Fibroblast of lung (primary cell): Measurements from ENCODE around the gene SRP72. TPM values are rescaled to one million over a fixed set of nuclear protein-coding genes. Genes with fewer than 3 reads are reported as not detected.
A peak's percentile ranks its signal among the peaks of the same experiment; 100 is the strongest.
"Not testable (repeated sequence)": the region's sequence is repeated elsewhere in the genome, so short reads cannot be mapped to it uniquely, and the experiment has no call there.

ENCODE experiments used
- DNase-seq, 2 donors: peaks; one replicate each; pipeline versions ENCODE4 v3.0.0 to v3.0.0-alpha.2; 2010; ENCODE audit warnings: low read depth in 2 of 2
- H2AFZ ChIP-seq: 2 replicates; pipeline ENCODE4 v1.5.1; 2012; ENCODE audit warnings: low read length, control low read depth, inconsistent platforms
- H3K27ac ChIP-seq: 2 replicates; pipeline ENCODE4 v1.5.1; 2011; ENCODE audit warnings: low read length, control low read depth; ENCODE audit not compliant: insufficient read depth
- H3K27me3 ChIP-seq: 2 replicates; pipeline ENCODE4 v1.5.1; 2011; ENCODE audit warnings: mild to moderate bottlenecking, low read length; ENCODE audit not compliant: control insufficient read depth, insufficient read depth
- H3K36me3 ChIP-seq: 2 replicates; pipeline ENCODE4 v1.5.1; 2011; ENCODE audit warnings: low read length; ENCODE audit not compliant: control insufficient read depth, insufficient read depth
- H3K4me1 ChIP-seq: 2 replicates; pipeline ENCODE4 v1.5.1; 2011; ENCODE audit warnings: low read length; ENCODE audit not compliant: control insufficient read depth, insufficient read depth; ENCODE audit errors: extremely low read depth
- H3K4me2 ChIP-seq: 2 replicates; pipeline ENCODE4 v1.5.1; 2011; ENCODE audit warnings: low read length, control low read depth; ENCODE audit not compliant: insufficient read depth; ENCODE audit errors: extremely low read depth
- H3K4me3 ChIP-seq, 4 experiments: fragments of 200-600 bp in 1 of 4; sonication (generic) in 1 of 4; replicated peaks in 1 of 4; 2 replicates each; pipeline ENCODE4 v1.5.1; 2011 to 2016; ENCODE audit warnings: low read length in 4 of 4, low read depth in 3 of 4, mild to moderate bottlenecking in 3 of 4, control low read depth in 2 of 4, inconsistent platforms in 1 of 4, mixed read lengths in 1 of 4; ENCODE audit not compliant: insufficient read depth in 1 of 4; ENCODE audit errors: control extremely low read depth in 1 of 4
- H3K79me2 ChIP-seq: 2 replicates; pipeline ENCODE4 v1.5.1; 2012; ENCODE audit warnings: mild to moderate bottlenecking, low read length, inconsistent platforms; ENCODE audit not compliant: control insufficient read depth, insufficient read depth
- H3K9ac ChIP-seq: 2 replicates; pipeline ENCODE4 v1.5.1; 2011; ENCODE audit warnings: mild to moderate bottlenecking, low read length, control low read depth; ENCODE audit not compliant: insufficient read depth
- H3K9me3 ChIP-seq: 2 replicates; pipeline ENCODE4 v1.5.1; 2012; ENCODE audit warnings: low read depth, low read length; ENCODE audit not compliant: control insufficient read depth, insufficient read depth
- H4K20me1 ChIP-seq: 2 replicates; pipeline ENCODE4 v1.5.1; 2011; ENCODE audit warnings: low read length; ENCODE audit not compliant: control insufficient read depth, insufficient read depth; ENCODE audit errors: extremely low read depth
- CTCF ChIP-seq, 2 donors: IDR thresholded peaks in 1 of 2; conservative IDR thresholded peaks in 1 of 2; 1 replicate in 1 of 2; 2 replicates in 1 of 2; pipeline ENCODE4 v1.5.1; 2011 to 2012; ENCODE audit warnings: low read length in 2 of 2, control low read depth in 1 of 2, inconsistent platforms in 1 of 2, low read depth in 1 of 2, mild to moderate bottlenecking in 1 of 2
- EZH2 ChIP-seq: IDR thresholded peaks from 2 replicates; pipeline ENCODE4 v1.5.1; 2012; ENCODE audit warnings: low read length, control low read depth, mild to moderate bottlenecking; ENCODE audit errors: missing control alignments
- polyA plus RNA-seq, 2 donors: library from polyadenylated mRNA; depleted of rRNA in 1 of 2; stranded (reverse) in 1 of 2; unstranded in 1 of 2; fragments of >200 nt; gene quantifications; 2 replicates each; pipeline ENCODE4 v1.2.1, GENCODE V29; 2011 to 2012; ENCODE audit warnings: missing spikeins in 1 of 2
- total RNA-seq: library from RNA; depleted of rRNA; stranded (reverse); fragments of >200 nt; gene quantifications from 2 replicates; pipeline ENCODE4 v1.2.1, GENCODE V29; 2014

SRP72 gene
- total and polyA plus RNA-seq, 2 donors (not counting 1 experiment from before 2014, with no cell fraction given), result 72.3 to 181 TPM

DNA sequence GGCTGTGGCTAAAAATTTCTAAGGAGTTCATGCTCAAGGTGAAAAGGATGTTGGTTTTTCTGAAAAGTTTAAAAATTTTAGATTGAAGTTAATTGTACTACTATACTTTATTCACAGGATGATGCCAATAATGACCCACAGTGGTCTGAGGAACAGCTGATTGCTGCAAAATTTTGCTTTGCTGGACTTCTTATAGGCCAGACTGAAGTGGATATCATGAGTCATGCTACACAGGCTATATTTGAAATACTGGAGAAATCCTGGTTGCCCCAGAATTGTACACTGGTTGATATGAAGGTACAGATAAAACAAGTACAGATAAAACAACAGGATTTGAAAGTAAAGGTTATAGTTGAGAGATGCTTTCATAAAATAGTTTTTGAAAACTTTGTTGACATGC lies 19.1 kb upstream of the SRP72 start:
- H3K4me2 ChIP-seq, result no peak overlapping the region
- H4K20me1 ChIP-seq, result no peaks in the 10 kb centered on the region
- H3K4me1 ChIP-seq, result no peaks in the 10 kb centered on the region
- peaks cover 1% of the 10 kb centered on the region for H3K36me3 ChIP-seq
- H3K27ac ChIP-seq, result no peak overlapping the region
- no peak overlapping the region for H3K9ac ChIP-seq
- H2AFZ ChIP-seq, result no peak overlapping the region
- no peaks in the 10 kb centered on the region for H3K79me2 ChIP-seq
- TF ChIP-seq EZH2 (no peak), CTCF (conservative IDR thresholded peaks at IDR 0.05 in 1 of 2, IDR thresholded peaks at IDR 0.05 in 1 of 2; ENCODE audit: low read depth in 1 of 2, low read length in 2 of 2) (no peak)
- H3K4me3 ChIP-seq, result no peak overlapping the region
- peak in 1 of 2 donors; percentile 25 for DNase-seq
- no peaks in the 10 kb centered on the region for H3K9me3 ChIP-seq
- H3K27me3 ChIP-seq, result no peaks in the 10 kb centered on the region

DNA sequence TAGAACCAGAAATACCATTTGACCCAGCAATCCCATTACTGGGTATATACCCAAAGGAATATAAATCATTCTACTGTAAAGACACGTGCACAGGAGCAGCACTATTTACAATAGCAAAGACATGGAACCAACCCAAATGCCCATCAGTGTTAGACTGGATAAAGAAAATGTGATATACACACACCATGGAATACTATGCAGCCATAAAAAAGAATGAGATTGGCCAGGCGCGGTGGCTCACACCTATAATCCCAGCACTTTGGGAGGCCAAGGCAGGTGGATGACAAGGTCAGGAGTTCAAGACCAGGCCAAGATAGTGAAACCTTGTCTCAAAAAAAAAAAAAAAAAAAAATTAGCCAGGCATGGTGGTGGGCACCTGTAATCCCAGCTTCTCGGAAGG lies 17.9 kb upstream of the SRP72 start:
- not testable (repeated sequence) for H3K27ac ChIP-seq, H4K20me1 ChIP-seq, H3K36me3 ChIP-seq, H3K4me1 ChIP-seq, H3K27me3 ChIP-seq, H3K4me2 ChIP-seq, H2AFZ ChIP-seq, H3K79me2 ChIP-seq, H3K9ac ChIP-seq, H3K4me3 ChIP-seq, H3K9me3 ChIP-seq, DNase-seq

DNA sequence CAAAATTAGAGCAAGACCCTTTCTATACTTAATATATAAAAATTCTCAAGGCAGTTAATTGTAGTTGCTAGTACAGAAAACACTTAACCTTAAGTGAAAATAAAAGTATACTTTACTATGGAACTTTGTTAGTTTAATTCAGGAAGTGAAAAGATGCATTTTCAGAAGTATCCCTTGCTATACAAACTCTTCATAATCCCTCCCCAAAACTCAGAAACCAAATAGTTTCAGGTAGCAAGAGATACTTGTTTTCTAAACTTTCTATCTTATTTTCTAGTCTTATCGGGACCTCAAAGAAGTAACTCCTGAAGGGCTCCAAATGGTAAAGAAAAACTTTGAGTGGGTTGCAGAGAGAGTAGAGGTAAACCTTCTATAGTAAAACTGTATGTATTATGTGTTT lies 17.1 kb upstream of the SRP72 start:
- no peaks in the 10 kb centered on the region for H3K9me3 ChIP-seq
- H3K27me3 ChIP-seq, result no peaks in the 10 kb centered on the region
- no peaks in the 10 kb centered on the region for H3K4me1 ChIP-seq
- no peak overlapping the region for H3K27ac ChIP-seq
- H3K4me2 ChIP-seq, result no peak overlapping the region
- H3K4me3 ChIP-seq, result no peak overlapping the region
- H3K79me2 ChIP-seq, result no peaks in the 10 kb centered on the region
- no peaks in the 10 kb centered on the region for H4K20me1 ChIP-seq
- TF ChIP-seq EZH2 (no peak), CTCF (conservative IDR thresholded peaks at IDR 0.05 in 1 of 2, IDR thresholded peaks at IDR 0.05 in 1 of 2; ENCODE audit: low read depth in 1 of 2, low read length in 2 of 2) (no peak)
- no peak for DNase-seq
- H3K36me3 ChIP-seq, result peaks cover 4% of the 10 kb centered on the region
- no peak overlapping the region for H3K9ac ChIP-seq
- no peak overlapping the region for H2AFZ ChIP-seq

DNA sequence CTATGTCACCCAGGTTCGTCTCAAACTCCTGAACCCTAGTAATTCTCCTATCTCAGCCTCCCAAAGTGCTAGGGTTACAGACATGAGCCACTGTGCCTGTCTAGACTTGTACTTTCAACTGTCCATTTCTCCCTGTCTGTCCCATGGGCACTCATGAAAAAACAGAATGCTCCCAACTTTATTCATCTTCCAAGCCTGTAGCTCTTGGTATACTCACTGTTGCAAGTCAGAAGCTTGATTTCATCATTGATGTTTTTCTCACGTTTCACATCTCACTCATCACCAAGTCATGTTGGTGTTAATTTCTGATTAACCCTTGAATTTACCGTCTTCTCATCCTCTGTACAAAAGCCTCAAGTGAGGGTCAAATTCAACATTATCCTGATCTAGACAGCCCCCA lies 7.3 kb upstream of the SRP72 start:
- TF ChIP-seq EZH2 (no peak), CTCF (conservative IDR thresholded peaks at IDR 0.05 in 1 of 2, IDR thresholded peaks at IDR 0.05 in 1 of 2; ENCODE audit: low read depth in 1 of 2, low read length in 2 of 2) (no peak)

More for the DNA sequence above, 7.3 kb upstream of the SRP72 start:
- Histone ChIP-seq H3K4me3 (no peak overlapping the region), H3K27me3 (no peaks in the 10 kb centered on the region), H3K9me3 (no peaks in the 10 kb centered on the region), H3K27ac (no peak overlapping the region), H3K9ac (no peak overlapping the region), H3K4me1 (no peaks in the 10 kb centered on the region), H4K20me1 (no peaks in the 10 kb centered on the region), H2AFZ (no peak overlapping the region), H3K79me2 (peaks cover 10% of the 10 kb centered on the region), H3K36me3 (peaks cover under 1% of the 10 kb centered on the region), H3K4me2 (no peak overlapping the region)
- DNase-seq, result no peak
